HG02763 (cell line): ENCODE data around the gene CTBP2.
A peak's percentile ranks its signal among the peaks of the same experiment; 100 is the strongest.
"Not testable (repeated sequence)": the region's sequence is repeated elsewhere in the genome, so short reads cannot be mapped to it uniquely, and the experiment has no call there.

Experiments
- ATAC-seq: cut with Tn5 transposase; IDR thresholded peaks from one replicate; pipeline ENCODE4 v1.9.1; 2021; ENCODE audit warnings: mild to moderate bottlenecking, moderate library complexity; ENCODE audit not compliant: unreplicated experiment

The CTBP2 gene

GRCh38 chr10:125067764-125068163, 92.6 kb downstream of the CTBP2 start:
- ATAC-seq = no peak

- no peak for ATAC-seq
Observed at GRCh38 chr10:125066764-125067450, 93.5 kb downstream of the CTBP2 start.

GRCh38 chr10:125064681-125065492, 95.5 kb downstream of the CTBP2 start:
- peak; percentile 95 for ATAC-seq

- no peak for ATAC-seq
Observed at GRCh38 chr10:125063256-125063925, 97.0 kb downstream of the CTBP2 start.

GRCh38 chr10:125062914-125063230, 97.5 kb downstream of the CTBP2 start:
- no peak for ATAC-seq

GRCh38 chr10:125062227-125062913, 98.0 kb downstream of the CTBP2 start:
- ATAC-seq = no peak

GRCh38 chr10:125061557-125062226, 98.7 kb downstream of the CTBP2 start:
- no peak for ATAC-seq

- ATAC-seq = no peak
Observed at GRCh38 chr10:125060826-125061556, 99.4 kb downstream of the CTBP2 start.

GRCh38 chr10:125060482-125060825, 99.9 kb downstream of the CTBP2 start:
- ATAC-seq = no peak

- no peak for ATAC-seq
Observed at GRCh38 chr10:125060026-125060425, 100.3 kb downstream of the CTBP2 start.

GRCh38 chr10:125059348-125059747, 101.0 kb downstream of the CTBP2 start:
- not testable (repeated sequence) for ATAC-seq

GRCh38 chr10:125057158-125058001, 103.0 kb downstream of the CTBP2 start:
- ATAC-seq = no peak

- no peak for ATAC-seq
Observed at GRCh38 chr10:125056161-125057132, 103.9 kb downstream of the CTBP2 start.

- no peak for ATAC-seq
Observed at GRCh38 chr10:125055446-125055845, 104.9 kb downstream of the CTBP2 start.

- no peak for ATAC-seq
Observed at GRCh38 chr10:125054669-125055268, 105.6 kb downstream of the CTBP2 start.

- no peak for ATAC-seq
Observed at GRCh38 chr10:125054216-125054615, 106.1 kb downstream of the CTBP2 start.

- no peak for ATAC-seq
Observed at GRCh38 chr10:125052146-125052545, 108.2 kb downstream of the CTBP2 start.

- ATAC-seq = no peak
Observed at GRCh38 chr10:125050383-125050782, 110.0 kb downstream of the CTBP2 start.
